ES-I3 (cell line): ENCODE results near the gene NCKAP5.
"Not testable (repeated sequence)": the region's sequence is repeated elsewhere in the genome, so short reads cannot be mapped to it uniquely, and the experiment has no call there.

ENCODE experiments used
- H3K36me3 ChIP-seq: 2 replicates; pipeline ENCODE4 v1.6.1; 2013; ENCODE audit warnings: mild to moderate bottlenecking, low read length, control low read depth, moderate library complexity; ENCODE audit not compliant: insufficient read depth
- H3K4me1 ChIP-seq: 2 replicates; pipeline ENCODE4 v1.6.1; 2013; ENCODE audit warnings: mild to moderate bottlenecking, control low read depth, low read length; ENCODE audit not compliant: insufficient read depth
- H3K9ac ChIP-seq: 2 replicates; pipeline ENCODE4 v1.6.1; 2013; ENCODE audit warnings: low read depth, mild to moderate bottlenecking, low read length, moderate library complexity
- H3K9me3 ChIP-seq: 2 replicates; pipeline ENCODE4 v1.6.1; 2013; ENCODE audit warnings: mild to moderate bottlenecking, low read length, moderate library complexity; ENCODE audit not compliant: control insufficient read depth, insufficient read depth

NCKAP5 gene

GRCh38 chr2:132830321-132830827 is 737.9 kb downstream of the NCKAP5 start:
- H3K4me1 ChIP-seq = peaks cover 5% of the 10 kb centered on the region; the same call in 1 of the 2 replicates
- no peak overlapping the region for H3K9ac ChIP-seq
- no peaks in the 10 kb centered on the region for H3K36me3 ChIP-seq
- H3K9me3 ChIP-seq = no peaks in the 10 kb centered on the region

GRCh38 chr2:132825601-132826000 is 742.7 kb downstream of the NCKAP5 start:
- Histone ChIP-seq H3K4me1 (peaks cover 5% of the 10 kb centered on the region; the same call in 1 of the 2 replicates), H3K9me3 (no peaks in the 10 kb centered on the region), H3K9ac (no peak overlapping the region), H3K36me3 (no peaks in the 10 kb centered on the region)

- Histone ChIP-seq H3K9me3 (no peaks in the 10 kb centered on the region), H3K36me3 (no peaks in the 10 kb centered on the region), H3K4me1 (no peaks in the 10 kb centered on the region), H3K9ac (no peak overlapping the region)
These were observed 743.5 kb downstream of the NCKAP5 start for GRCh38 chr2:132824716-132825115.

DNA sequence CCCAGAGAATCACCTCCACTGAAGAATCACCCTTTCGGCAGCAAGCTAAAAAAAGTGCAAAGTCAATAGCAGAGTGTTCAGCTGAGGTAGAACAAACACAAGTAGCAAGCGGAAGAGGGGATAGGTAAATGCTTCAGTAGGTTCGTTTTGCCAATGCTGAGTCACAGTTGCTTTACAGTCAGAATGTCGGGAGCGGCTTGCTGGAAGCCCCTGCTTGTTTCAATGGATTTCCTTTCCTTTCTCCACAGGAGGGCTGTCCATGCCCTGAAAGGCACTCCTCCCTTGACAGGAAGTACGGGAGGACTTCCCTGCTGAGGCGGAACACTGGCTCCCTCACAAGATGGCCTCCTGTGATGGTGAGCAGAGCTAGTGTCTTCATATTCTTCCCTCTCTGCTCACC is 752.0 kb downstream of the NCKAP5 start:
- Histone ChIP-seq H3K9ac (no peak overlapping the region), H3K9me3 (peaks cover 4% of the 10 kb centered on the region; the same call in 1 of the 2 replicates), H3K4me1 (no peaks in the 10 kb centered on the region)

DNA sequence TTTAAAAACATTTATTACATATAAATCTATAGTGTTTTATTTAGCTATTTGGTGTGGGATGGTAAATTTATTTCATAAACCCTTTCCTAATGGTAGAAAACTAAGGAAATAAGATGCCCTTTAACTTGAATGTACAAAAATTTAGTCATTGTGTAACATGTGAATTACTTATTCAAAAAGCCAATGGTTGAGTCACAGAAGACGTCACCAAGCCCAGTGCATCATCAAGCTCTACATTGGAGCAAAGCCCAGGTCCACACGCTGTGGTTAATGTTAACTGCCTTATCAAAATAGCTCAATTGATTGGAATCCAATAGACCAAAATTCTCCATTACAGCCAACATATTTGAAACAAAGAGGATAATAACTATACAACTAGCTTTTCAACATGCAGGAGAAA is 752.7 kb downstream of the NCKAP5 start:
- peaks cover 4% of the 10 kb centered on the region; the same call in 1 of the 2 replicates for H3K9me3 ChIP-seq
- H3K4me1 ChIP-seq = no peaks in the 10 kb centered on the region

More for the DNA sequence above, 752.0 kb downstream of the NCKAP5 start:
- no peaks in the 10 kb centered on the region for H3K36me3 ChIP-seq

GRCh38 chr2:132814651-132815050 is 753.6 kb downstream of the NCKAP5 start:
- H3K9me3 ChIP-seq = peaks cover 4% of the 10 kb centered on the region; the same call in 1 of the 2 replicates
- H3K36me3 ChIP-seq = no peaks in the 10 kb centered on the region
- H3K4me1 ChIP-seq = no peaks in the 10 kb centered on the region
- H3K9ac ChIP-seq = no peak overlapping the region

More for the DNA sequence above, 752.7 kb downstream of the NCKAP5 start:
- Histone ChIP-seq H3K9ac (no peak overlapping the region), H3K36me3 (no peaks in the 10 kb centered on the region)

GRCh38 chr2:132813422-132813821 is 754.8 kb downstream of the NCKAP5 start:
- Histone ChIP-seq H3K9me3 (peaks cover 4% of the 10 kb centered on the region; the same call in 1 of the 2 replicates), H3K9ac (no peak overlapping the region), H3K36me3 (no peaks in the 10 kb centered on the region), H3K4me1 (no peaks in the 10 kb centered on the region)

DNA sequence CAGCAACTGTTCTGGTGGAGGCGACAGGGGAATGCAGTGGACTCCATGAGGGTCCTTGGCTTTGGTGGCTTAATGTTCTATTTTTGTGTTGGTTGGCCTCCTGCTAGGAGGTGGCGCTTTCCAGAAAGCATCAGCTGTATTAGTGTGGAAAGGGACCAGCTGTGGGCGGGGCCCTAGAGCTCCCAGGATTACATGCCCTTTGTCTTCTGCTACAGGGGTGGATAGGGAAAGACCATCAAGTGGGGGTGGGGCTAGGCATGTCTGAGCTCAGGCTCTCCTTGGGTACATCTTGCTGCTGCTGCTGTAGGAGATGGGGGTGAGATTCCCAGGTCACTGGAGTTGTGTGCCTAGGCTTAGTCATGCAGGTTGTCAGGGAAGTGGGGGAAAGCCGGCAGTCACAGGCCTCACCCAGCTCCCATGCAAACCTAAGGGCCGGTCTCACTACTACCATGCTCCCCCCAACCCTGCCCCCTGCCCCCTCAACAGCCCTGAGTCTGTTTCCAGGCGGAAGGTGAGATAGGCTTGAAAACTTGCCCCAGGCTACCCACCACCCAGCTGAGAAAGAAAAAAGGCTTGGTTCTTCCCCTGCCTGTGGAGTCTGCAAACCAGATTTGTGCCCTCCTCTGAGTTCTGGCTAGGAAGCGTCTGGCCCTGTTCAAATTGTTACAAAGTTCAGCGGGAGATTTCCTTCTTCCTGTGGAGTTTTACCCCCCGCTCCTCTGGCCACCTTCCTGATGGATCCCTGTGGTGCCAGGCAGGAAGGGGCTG is 756.9 kb downstream of the NCKAP5 start:
- no peaks in the 10 kb centered on the region for H3K4me1 ChIP-seq
- H3K9ac ChIP-seq = no peak overlapping the region
- H3K9me3 ChIP-seq = peaks cover 2% of the 10 kb centered on the region; the same call in 1 of the 2 replicates
- H3K36me3 ChIP-seq = no peaks in the 10 kb centered on the region

GRCh38 chr2:132809962-132810361 is 758.3 kb downstream of the NCKAP5 start:
- not testable (repeated sequence) for H3K36me3 ChIP-seq, H3K9ac ChIP-seq, H3K9me3 ChIP-seq, H3K4me1 ChIP-seq

DNA sequence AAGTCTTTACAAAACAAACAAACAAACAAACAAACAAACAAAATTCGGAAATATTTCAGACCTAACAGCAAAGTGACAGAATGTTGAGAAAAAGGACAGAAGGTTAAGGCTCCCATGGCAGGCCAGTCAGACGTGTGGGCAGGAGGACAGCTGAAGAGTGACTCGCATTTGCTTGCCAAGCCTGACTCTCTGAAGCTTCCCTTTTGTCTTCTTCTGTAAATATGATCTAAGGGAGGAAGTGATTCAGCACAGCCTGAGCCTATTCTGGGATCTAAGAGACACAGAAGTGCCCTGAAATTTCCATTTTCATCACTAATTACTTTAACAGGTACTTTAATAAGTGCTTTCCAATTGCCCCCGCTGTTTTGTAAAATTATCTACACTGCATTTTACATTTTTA is 764.2 kb downstream of the NCKAP5 start:
- Histone ChIP-seq H3K4me1 (peaks cover 14% of the 10 kb centered on the region), H3K9me3 (peaks cover 3% of the 10 kb centered on the region; the same call in 1 of the 2 replicates), H3K36me3 (no peaks in the 10 kb centered on the region), H3K9ac (no peak overlapping the region)

DNA sequence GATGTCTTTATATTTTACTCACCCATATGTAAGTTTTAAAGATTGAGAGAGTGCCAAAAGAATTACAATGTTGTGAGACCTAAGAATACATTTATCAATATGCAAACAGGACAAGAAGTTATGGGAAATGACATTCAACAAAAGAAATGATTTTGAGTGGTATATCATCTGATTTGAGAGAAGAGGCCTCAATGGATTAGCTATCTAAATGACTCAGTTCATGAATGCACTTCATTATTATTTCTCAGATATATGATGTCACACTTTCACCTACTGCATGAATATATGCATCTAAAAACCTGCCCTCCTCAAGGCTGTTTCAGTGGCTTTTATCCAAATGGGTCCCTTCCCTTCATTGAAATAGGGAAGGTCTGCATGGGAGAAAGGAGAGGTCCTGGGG is 769.9 kb downstream of the NCKAP5 start:
- H3K9ac ChIP-seq = no peak overlapping the region
- peaks cover 1% of the 10 kb centered on the region; the same call in 1 of the 2 replicates for H3K4me1 ChIP-seq
- no peaks in the 10 kb centered on the region for H3K9me3 ChIP-seq
- H3K36me3 ChIP-seq = no peaks in the 10 kb centered on the region

GRCh38 chr2:132797556-132797955 is 770.7 kb downstream of the NCKAP5 start:
- Histone ChIP-seq H3K36me3 (no peaks in the 10 kb centered on the region), H3K9me3 (no peaks in the 10 kb centered on the region), H3K4me1 (no peaks in the 10 kb centered on the region), H3K9ac (no peak overlapping the region)

DNA sequence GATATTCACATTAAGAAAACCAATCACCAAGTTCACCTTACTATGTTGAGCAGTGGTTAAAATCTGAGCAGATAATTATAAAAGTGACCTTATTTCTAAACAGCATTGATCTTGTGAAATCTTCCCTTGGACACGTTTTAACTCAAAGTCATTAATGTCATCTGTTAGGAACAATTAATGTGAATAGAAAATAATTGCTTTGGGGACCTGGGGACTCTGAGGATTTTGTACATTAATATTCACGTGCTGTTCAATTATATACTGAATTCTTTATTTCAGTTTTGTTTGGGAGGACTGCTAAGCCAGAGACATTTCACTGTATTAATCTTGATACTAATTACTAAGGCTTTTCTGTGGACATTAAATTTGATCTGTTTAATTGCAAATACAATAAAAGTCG is 771.2 kb downstream of the NCKAP5 start:
- H3K4me1 ChIP-seq = no peaks in the 10 kb centered on the region
- no peaks in the 10 kb centered on the region for H3K36me3 ChIP-seq
- no peak overlapping the region for H3K9ac ChIP-seq
- no peaks in the 10 kb centered on the region for H3K9me3 ChIP-seq

- no peaks in the 10 kb centered on the region for H3K4me1 ChIP-seq
- H3K36me3 ChIP-seq = no peaks in the 10 kb centered on the region
- H3K9me3 ChIP-seq = no peaks in the 10 kb centered on the region
- no peak overlapping the region for H3K9ac ChIP-seq
These were observed 773.0 kb downstream of the NCKAP5 start for GRCh38 chr2:132795220-132795619.

DNA sequence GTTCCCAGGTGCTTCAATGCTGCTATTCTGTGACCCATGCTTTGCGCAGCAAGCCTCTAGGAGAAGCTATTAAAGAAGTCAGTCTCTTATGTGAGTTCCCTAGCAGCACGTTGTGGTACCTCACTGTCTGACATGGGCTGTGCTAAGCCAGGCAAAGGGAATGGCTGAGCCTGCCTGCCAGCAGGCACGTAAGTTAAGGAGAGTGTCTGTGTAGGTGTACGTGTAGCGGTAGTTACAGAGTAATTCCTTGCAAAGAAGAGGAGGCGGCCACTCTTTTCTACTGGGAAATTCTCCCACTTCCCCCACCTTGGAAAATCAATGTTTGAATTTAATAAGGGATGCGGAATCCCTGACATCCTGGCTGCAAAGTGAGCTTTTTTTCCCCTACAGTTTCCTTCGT is 774.7 kb downstream of the NCKAP5 start:
- Histone ChIP-seq H3K9ac (no peak overlapping the region), H3K36me3 (no peaks in the 10 kb centered on the region), H3K9me3 (no peaks in the 10 kb centered on the region), H3K4me1 (no peaks in the 10 kb centered on the region)
